GM21526 (cell line): ENCODE measurements around the gene LBHD2.
"Not testable (repeated sequence)": the region's sequence is repeated elsewhere in the genome, so short reads cannot be mapped to it uniquely, and the experiment has no call there.

Experiments
- ATAC-seq: cut with Tn5 transposase; IDR thresholded peaks from one replicate; pipeline ENCODE4 v1.9.1; 2021; ENCODE audit warnings: moderate library complexity; ENCODE audit not compliant: unreplicated experiment, low FRiP score

Gene LBHD2

DNA sequence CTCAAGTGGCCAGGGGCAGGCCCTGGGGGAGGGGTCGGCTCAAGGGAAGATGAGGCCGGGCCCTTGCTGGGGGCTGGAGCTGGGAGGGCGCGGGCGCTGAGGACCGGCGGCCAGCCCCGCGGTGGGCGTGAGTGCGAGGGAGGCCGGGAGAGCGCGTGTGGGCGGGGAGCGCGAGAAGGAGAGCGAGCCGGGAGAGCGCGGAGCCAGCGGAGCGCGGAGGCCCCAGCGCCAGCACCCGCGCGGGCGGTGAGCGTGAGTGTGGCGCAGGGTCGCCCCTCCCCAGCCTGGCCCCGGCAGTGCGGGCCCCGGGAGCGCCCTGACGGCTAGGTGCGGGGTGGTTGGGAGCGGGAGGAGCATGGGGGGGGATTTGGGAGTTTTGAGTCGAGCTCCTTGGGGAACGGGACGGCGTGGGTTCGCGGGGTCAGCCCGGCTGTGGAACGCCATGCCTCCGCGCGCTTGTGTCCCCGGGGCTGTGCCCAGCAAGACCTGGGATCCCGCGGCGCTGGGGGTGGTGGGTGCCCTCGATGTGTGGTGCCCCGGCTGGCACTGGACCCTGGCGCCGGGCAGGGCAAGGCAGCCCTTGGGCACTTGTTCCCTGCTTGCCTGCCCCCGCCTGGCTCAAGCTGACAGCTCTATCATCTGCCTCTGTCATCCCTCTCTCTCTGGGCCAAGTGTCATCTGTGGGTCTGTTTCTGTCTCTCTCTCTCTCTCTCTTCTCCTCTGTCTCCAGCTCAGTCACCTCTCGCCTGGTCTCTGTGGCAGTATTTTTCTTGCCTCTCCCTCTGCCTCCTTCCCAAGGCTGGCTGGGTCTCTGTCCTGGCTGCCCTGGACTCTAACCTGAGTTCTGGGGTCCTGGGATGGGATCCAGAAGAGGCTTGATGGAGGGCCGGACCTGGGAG lies at the start of gene LBHD2:
TSS of gene LBHD2 (plus strand) at position 190 of the 899 bp plus-strand sequence. CDS start 1,803 bp downstream, outside the sequence.
- ATAC-seq, result no peak

DNA sequence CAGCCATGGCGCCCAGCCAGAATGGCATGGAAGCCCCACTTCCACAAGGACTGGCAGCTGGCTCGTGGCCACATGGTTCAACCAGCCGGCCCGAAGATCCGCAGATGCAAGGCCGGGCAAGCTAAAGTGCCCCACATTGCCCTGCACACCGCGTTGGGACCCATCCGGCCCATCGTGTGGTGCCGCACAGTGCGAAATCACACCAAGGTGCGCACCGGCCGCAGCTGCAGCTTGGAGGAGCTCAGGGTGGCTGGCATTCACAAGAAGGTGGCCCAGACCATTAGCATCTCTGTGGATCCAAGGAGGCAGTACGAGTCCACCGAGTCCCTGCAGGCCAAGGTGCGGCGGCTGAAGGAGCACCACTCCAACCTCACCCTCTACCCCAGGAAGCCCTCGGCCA lies 42.5 kb upstream of the LBHD2 start:
- ATAC-seq, result no peak

DNA sequence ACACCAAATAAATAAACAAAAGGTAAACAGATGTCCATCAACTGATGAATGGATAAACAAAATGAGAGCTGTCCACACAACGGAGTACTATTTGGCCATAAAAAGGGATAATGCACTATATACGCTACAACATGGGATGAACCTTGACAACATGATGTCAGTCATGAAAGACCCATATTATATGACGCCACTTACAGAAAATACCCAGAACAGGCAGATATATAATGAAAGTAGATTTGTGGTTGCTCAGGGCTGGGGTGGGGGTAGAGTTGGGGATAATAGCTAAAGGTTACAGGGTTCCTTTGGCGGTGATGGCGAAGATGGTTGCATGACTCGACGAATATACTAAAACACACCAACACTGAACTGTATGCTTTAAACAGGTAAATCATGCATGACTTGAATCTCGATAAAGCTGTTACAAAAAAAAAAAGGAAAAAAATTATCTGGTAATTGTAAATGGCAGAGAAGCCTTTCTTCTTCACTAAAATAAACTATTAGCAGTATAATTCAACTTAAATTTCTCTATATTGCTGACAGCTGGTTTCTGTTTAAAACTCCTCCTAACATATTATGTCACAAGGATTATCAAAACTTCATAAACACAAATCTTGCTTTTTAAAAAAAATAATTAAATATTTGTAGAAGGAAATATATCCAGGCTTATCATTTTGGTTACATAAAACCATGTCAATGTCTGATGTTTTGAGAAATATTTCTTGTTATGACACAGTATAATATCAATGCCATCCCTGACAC lies 40.6 kb upstream of the LBHD2 start:
- ATAC-seq, result no peak

DNA sequence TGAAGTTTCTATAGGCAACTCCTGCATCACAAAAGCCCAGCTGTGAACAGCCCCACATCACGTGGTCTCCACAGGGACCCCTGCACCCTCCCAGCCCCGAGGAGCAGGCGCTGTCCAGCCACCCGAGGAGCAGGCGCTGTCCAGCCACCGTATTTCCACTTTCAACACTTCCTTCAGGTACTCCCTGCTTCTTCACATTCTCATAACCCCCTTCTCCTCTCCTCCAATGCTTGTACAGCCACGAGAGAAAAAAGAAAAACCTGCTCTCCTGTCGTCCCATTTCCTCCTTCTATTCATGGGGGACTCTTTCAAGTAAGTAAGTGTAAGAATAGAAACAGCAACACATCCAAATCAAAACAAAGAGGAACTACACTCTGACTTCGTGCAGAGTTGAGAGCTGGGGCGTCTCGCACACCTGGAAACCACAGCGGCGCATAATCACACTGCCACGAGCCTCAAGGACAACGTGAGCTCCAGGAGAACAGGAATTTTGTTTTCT lies 38.6 kb upstream of the LBHD2 start:
- no peak for ATAC-seq

DNA sequence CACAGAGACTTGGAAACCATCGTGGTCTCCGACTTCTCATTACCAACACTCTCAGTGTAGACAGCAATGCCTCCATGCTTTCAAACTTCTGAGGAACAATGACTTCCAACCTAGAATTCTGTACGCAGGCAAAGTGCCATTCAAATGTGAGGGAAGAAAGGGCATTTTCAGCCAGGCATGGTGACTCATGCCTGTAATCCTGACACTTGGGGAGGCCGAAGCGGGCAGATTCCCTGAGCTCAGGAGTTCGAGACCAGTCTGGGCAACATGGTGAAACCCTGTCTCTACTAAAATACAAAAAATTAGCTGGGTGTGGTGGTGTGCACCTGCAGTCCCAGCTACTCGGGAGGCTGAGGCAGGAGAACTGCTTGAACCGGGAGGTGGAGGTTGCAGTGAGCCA lies 36.6 kb upstream of the LBHD2 start:
- not testable (repeated sequence) for ATAC-seq

DNA sequence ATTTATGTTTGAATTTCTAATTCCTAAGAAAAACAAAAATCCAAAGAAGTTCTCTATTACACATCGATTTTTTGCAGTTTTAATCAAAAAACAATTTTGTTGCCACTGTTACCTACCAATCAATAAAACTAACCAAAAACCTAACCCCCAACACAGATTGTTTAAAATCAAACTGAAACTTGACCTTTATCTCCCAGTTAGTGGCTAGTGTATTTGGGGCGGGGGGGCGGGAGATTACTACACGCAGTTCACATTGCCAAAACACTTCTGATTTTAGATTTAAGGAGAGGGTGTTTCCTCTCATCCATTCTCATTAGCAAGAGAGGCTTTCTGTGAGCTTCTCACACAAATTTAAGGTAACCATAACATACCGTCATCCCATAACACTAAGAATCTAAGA lies 33.1 kb upstream of the LBHD2 start:
- no peak for ATAC-seq

DNA sequence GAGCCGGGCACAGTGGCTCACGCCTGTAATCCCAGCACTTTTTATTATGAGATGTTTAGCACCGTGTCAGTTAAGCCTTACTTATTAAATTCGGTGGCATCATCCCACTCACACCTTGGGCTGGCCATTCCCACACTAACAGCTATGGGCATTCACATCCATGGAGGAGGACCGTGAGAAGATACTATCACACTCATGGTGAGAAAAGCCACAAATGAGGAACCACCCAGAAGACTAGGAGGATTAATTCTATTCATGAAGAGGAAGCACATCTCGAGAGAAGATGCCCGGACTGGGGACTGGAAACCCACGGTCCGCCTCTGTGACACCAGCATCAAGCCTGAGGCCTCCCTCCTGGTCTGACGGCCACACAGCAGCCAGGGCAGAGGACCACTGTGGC lies 31.6 kb upstream of the LBHD2 start:
- no peak for ATAC-seq

DNA sequence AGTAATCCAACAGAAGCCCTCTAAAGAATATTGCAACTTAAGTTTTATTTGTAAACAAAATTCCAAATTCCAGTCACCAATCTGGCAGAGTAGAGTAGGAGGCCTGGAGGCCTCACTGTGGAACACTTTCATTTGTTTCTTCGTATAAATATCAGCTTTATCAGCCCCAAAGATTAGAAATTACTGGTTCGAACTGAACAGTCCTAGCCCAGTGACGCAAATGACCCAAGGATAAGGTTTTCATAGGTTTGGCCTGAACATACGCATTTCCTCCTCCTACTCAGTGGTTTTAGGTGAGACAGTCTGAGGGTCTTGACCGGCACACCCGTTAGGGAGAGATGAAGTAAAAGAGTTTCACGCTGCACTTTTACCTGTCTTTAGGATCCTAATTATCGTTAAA lies 28.3 kb upstream of the LBHD2 start:
- no peak for ATAC-seq

DNA sequence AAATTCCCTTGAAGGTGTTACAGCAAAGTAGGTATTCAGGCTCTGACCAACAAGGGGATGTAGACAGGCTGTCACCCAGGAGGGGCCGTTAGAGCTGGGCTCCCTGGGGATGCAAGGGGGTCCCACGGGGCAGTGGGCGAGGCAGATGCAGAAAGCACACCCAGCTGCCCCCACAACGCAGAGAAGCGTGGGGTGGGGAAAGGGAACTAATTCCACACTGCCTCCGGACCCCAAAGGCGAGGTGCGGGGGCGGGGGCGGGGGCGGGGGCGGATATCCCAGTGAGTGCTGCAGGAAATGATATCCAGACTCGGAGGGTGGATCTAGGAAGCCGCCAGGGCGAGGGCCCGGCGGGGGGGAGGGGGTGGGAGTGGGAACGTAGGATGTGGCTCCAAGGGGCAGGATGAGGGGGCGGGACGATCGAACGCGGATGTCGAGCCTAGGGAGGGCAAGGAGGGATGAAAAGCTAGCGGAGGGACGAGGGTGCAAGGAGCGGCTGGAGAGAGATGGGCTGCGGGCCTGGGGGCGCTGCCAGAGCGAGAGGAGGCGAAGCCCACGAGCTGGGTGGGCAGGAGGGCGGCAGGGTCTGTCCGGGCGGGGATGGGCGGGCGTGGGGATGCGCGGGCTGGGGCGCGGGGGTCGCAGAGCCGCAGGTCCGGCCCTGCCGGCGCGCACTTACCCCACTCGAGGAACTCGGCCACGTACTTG lies 27.5 kb upstream of the LBHD2 start:
- peak; percentile 5 for ATAC-seq

DNA sequence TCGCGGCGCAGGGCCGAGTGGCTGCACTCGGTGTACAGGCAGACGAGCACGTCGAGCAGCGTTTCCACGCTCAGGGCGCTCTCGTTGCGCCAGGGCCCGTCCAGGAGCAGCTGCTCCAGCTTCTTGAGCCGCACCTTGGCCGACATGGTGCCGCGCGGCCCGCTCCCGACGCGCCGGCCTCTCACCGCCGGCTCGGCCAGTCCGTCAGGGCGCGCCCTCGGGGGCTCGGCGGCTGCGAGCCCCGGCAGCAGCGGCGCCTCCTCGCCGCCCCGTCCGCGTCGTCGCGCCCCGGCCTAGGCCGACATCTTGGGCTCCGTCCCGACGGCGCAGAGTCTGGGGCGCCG lies 27.0 kb upstream of the LBHD2 start:
- peak; percentile 29 for ATAC-seq

DNA sequence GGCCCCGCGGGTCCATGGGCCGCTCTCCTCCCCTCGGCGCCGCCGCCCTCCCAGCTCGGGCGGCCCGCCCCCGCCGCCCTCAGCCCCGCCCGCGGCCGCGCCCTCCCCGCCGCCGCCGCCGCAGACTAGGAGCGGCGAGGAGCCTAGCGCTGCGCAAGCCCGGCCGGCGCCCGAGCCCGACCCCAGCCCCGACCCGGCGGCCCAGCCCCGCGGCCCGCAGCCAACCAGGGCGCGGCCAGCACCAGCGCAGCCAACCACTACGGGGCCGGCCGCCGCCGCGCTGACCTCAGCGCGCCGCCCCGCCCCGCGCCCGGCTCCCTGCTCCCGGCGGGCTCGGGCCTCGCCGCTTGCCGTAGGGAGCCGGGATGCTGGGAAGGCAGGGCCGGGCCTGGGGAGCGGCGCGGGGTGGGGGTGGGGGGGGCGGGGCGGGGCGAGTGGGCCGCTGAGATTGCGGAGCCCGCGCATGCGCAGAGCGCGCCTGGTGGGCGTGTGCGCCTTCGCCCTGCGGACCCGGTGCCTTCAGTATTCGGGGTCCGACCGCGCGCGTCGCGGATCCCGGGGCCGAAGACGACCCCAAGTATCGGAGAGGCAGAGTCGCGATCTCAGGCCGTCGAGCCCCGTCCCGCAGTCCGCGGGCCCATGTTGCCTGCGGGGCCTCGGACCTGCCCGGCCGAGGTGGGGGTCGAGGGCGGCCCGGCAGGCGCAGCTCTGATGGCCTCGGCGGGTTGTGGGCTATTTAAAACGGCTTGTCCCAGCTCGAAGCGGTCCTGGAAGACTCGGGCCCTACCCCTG lies 26.4 kb upstream of the LBHD2 start, which contains the start of gene CDC42BPB:
TSS of gene CDC42BPB (minus strand) at position 178 of the 792 bp plus-strand sequence. CDS start 376 bp downstream, outside the sequence.
- ATAC-seq, result peak; percentile 81

DNA sequence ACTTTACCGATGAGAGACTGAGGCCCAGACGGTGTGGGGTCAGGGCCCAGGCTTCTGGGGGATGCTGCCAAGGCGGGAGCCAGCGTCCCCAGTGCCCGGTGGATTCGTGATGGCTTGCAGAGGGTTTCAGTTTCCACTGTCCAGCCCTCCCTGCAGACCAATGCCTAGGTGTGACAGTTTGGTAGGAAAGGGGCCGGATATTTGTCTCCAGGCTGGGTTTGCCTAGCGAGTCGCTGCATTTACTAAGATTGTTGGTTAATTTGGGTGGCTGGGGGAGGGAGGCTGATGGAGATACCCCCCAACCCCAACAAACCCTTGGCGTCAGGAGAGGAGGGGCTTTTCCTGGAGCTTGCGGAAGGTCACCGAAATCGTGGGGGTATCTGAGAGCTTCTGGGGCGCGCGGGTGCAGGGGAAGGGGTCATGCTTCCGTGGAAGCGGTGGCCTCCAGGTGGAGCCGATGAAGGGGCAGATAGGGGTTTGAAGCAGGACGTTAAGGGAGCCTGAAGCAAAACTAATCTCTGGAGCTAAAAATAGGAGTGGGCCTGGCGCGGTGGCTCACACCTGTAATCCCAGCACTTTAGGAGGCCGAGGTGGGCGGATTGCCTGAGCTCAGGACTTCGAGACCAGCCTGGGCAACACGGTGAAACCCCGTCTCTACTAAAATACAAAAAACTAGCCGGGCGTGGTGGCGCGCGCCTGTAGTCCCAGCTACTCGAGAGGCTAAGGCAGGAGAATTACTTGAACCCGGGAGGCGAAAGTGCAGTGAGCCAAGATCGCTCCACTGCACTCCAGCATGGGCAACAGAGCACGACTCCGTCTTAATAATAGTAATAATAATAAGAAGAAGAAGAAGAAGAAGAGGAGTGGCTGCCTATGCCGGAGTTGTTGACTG lies 25.6 kb upstream of the LBHD2 start:
- no peak for ATAC-seq

DNA sequence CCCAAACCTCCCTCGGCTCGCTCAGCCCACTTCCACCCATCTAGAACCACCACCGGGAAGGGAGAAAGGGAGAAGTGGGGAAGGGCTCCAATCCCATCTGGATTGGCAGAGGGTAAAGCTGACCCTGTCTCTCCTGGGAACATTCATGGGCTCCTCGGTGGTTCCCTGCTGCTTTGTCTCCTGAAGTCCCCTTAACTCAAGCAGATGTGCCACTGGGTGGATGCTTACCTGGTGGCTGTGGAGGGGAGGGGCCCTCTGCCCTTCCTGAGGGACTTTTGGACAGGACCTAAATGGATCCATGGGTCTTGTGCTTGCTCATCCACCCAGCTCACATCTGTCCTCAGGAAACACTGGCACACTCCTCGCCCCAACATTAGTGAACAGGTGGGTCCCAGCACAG lies 24.5 kb upstream of the LBHD2 start:
- no peak for ATAC-seq

DNA sequence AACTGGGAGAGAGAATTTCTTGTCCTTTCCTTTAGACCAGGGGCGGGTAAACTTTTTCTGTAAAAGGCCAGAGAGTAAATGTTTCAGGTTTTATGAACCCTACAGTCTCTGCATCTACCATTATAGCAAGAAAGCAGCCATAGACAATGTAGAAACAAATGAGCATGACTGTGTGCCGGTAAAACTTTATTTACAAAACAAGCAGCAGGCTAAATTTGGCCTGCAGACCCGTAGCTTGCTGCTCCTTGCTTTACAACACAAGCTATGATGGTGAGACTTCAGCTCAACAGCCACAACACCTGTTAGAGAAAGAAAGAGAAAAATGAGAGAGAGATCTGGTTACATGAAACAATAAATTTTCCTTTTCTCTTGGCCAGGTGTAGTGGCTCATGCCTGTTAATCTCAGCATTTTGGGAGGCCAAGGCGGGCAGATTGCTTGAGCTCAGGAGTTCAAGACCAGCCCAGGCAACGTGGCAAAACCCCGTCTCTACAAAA lies 22.5 kb upstream of the LBHD2 start:
- no peak for ATAC-seq

DNA sequence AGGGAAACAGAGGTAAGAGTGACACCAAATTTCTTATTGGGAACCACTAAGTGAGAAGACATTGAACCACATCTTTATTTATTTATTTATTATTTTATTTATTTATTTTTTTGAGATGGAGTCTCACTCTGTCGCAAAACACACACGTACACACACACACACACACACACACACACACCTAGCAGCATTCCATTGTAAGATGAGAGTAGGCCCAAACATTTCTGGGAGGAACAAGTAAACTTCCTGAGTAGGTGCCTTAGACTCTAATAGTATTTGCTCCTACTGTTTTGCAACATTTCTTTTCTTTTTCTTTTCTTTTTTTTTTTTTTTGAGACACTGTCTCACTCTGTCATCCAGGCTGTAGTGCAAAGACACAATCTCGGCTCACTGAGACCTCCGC lies 19.6 kb upstream of the LBHD2 start:
- ATAC-seq, result no peak

DNA sequence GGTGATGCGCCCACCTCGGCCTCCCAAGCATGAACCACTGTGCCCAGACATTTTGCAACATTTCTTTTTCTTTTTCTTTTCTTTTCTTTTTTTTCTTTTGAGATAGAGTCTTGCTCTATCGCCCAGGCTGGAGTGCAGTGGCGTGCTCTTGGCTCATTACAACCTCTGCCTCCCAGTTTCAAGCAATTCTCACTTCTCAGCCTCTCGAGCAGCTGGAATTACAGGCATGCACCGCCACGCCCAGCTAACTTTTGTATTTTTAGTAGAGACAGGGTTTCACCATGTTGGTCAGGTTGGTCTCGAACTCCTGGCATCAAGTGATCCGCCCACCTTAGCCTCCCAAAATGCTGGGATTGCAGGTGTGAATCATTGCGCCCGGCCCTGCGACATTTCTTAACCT lies 19.0 kb upstream of the LBHD2 start:
- ATAC-seq, result no peak

DNA sequence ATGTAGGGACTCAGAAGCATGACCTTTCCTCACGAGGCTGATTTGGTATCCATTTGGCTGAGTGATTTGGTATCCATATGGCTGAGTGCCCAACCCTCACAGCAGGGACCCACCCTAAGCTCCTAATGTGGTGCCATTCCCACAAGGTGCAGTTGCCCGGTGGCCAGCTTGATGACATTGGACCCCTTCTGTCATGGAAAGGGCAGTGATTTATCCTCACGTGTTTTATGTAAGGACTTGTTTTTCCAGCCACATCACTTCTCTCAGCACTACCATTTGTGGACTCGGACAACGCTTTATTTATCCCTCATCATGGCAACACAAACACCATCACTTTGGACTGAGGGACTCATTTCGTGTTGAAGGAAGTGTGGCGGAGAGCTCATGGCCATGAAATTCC lies 18.1 kb upstream of the LBHD2 start:
- ATAC-seq, result no peak

DNA sequence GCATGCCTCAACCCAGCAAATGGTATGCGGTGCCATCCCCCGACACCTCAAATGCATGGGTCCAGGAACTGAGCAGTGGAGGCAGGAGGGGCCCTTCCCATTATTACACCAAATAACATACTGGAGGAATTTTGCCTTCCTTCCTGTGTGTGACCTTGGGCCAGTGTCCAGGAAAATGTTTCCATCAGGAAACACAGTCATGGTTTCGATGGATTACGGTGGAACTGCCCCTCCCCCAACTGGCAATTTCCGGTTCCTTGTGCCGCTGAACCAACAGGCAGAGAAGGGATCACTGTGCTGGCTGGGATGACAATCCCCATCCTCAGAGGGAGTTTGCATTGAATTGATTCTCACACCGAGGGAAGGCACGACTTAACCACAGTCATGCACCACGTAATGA lies 17.6 kb upstream of the LBHD2 start:
- ATAC-seq, result no peak
